H9 (cell line): ENCODE data around the gene NKD1. TPM values are rescaled to one million over a fixed set of nuclear protein-coding genes. Genes with fewer than 3 reads are reported as not detected.

Experiments used
- DNase-seq: peaks from one replicate; pipeline ENCODE4 v3.0.0-alpha.2; 2017
- H2AFZ ChIP-seq: one replicate; pipeline ENCODE4 v1.6.1; 2013; ENCODE audit warnings: mild to moderate bottlenecking, low read length, control low read depth, moderate library complexity
- H2AK5ac ChIP-seq: 2 replicates; pipeline ENCODE4 v1.6.1; 2013; ENCODE audit warnings: low read length, control low read depth, mixed read lengths; ENCODE audit not compliant: insufficient read length
- H2BK120ac ChIP-seq: one replicate; pipeline ENCODE4 v1.6.1; 2013; ENCODE audit warnings: low read depth, mild to moderate bottlenecking, low read length, control low read depth, inconsistent platforms; ENCODE audit not compliant: poor library complexity, severe bottlenecking
- H2BK12ac ChIP-seq: 2 replicates; pipeline ENCODE4 v1.6.1; 2013; ENCODE audit warnings: low read length, control low read depth, mixed read lengths, low read depth; ENCODE audit not compliant: insufficient read length
- H2BK15ac ChIP-seq: 2 replicates; pipeline ENCODE4 v1.6.1; 2013; ENCODE audit warnings: low read depth, low read length, control low read depth
- H2BK20ac ChIP-seq: one replicate; pipeline ENCODE4 v1.6.1; 2013; ENCODE audit warnings: low read depth, mild to moderate bottlenecking, low read length, control low read depth, inconsistent platforms; ENCODE audit not compliant: poor library complexity, severe bottlenecking
- H2BK5ac ChIP-seq: 2 replicates; pipeline ENCODE4 v1.6.1; 2013; ENCODE audit warnings: low read length, control low read depth, mixed read lengths; ENCODE audit not compliant: insufficient read length
- H3K14ac ChIP-seq: 2 replicates; pipeline ENCODE4 v1.6.1; 2013; ENCODE audit warnings: low read length, control low read depth; ENCODE audit not compliant: insufficient read depth
- H3K18ac ChIP-seq: 2 replicates; pipeline ENCODE4 v1.6.1; 2013; ENCODE audit warnings: low read depth, mild to moderate bottlenecking, mixed read lengths, low read length, control low read depth; ENCODE audit not compliant: insufficient read length
- H3K23ac ChIP-seq: 2 replicates; pipeline ENCODE4 v1.6.1; 2013; ENCODE audit warnings: low read length, control low read depth, mixed read lengths, low read depth; ENCODE audit not compliant: insufficient read length
- H3K23me2 ChIP-seq: 2 replicates; pipeline ENCODE4 v1.6.1; 2013; ENCODE audit warnings: low read depth, mild to moderate bottlenecking, mixed read lengths, low read length, control low read depth; ENCODE audit not compliant: insufficient read length, poor library complexity, severe bottlenecking
- H3K27ac ChIP-seq: 2 replicates; pipeline ENCODE4 v1.5.1; 2013; ENCODE audit warnings: low read length, control low read depth, mixed read lengths, low read depth; ENCODE audit not compliant: insufficient read length
- H3K27me3 ChIP-seq: 2 replicates; pipeline ENCODE4 v1.6.1; 2013; ENCODE audit warnings: low read length, control low read depth, inconsistent platforms; ENCODE audit not compliant: insufficient read depth
- H3K4ac ChIP-seq: 2 replicates; pipeline ENCODE4 v1.6.1; 2013; ENCODE audit warnings: low read depth, mild to moderate bottlenecking, control low read depth, inconsistent platforms, low read length, moderate library complexity
- H3K4me1 ChIP-seq: 2 replicates; pipeline ENCODE4 v1.6.1; 2013; ENCODE audit warnings: low read length, control low read depth, inconsistent platforms; ENCODE audit not compliant: insufficient read depth
- H3K4me2 ChIP-seq: 2 replicates; pipeline ENCODE4 v1.6.1; 2013; ENCODE audit warnings: low read length, control low read depth, mixed read lengths; ENCODE audit not compliant: insufficient read length, insufficient read depth
- H3K56ac ChIP-seq: 2 replicates; pipeline ENCODE4 v1.6.1; 2013; ENCODE audit warnings: low read depth, mild to moderate bottlenecking, mixed read lengths, low read length, control low read depth; ENCODE audit not compliant: insufficient read length
- H3K79me1 ChIP-seq: 2 replicates; pipeline ENCODE4 v1.6.1; 2013; ENCODE audit warnings: low read depth, mild to moderate bottlenecking, moderate library complexity, low read length, control low read depth, inconsistent platforms; ENCODE audit not compliant: insufficient read depth, poor library complexity, severe bottlenecking
- H3K79me2 ChIP-seq: 2 replicates; pipeline ENCODE4 v1.6.1; 2013; ENCODE audit warnings: low read length, control low read depth, inconsistent platforms; ENCODE audit not compliant: insufficient read depth
- H3K9ac ChIP-seq: 2 replicates; pipeline ENCODE4 v1.6.1; 2013; ENCODE audit warnings: low read length, control low read depth, mixed read lengths; ENCODE audit not compliant: insufficient read length; ENCODE audit errors: extremely low read depth
- H3K9me3 ChIP-seq: one replicate; pipeline ENCODE4 v1.6.1; 2013; ENCODE audit warnings: low read depth, low read length, inconsistent platforms; ENCODE audit not compliant: control insufficient read depth
- H3T11ph ChIP-seq: one replicate; pipeline ENCODE4 v1.6.1; 2013; ENCODE audit warnings: mild to moderate bottlenecking, low read length, control low read depth, inconsistent platforms
- H4K20me1 ChIP-seq: one replicate; pipeline ENCODE4 v1.6.1; 2013; ENCODE audit not compliant: control insufficient read depth, insufficient read length, insufficient read depth
- H4K5ac ChIP-seq: 2 replicates; pipeline ENCODE4 v1.6.1; 2013; ENCODE audit warnings: low read depth, mild to moderate bottlenecking, mixed read lengths, low read length, control low read depth; ENCODE audit not compliant: insufficient read length
- H4K8ac ChIP-seq: replicated peaks from 2 replicates; pipeline ENCODE4 v1.6.1; 2013; ENCODE audit warnings: low read length, control low read depth, mixed read lengths, low read depth; ENCODE audit not compliant: insufficient read length
- H4K91ac ChIP-seq: 2 replicates; pipeline ENCODE4 v1.6.1; 2013; ENCODE audit warnings: low read depth, mild to moderate bottlenecking, moderate library complexity, mixed read lengths, low read length, control low read depth; ENCODE audit not compliant: insufficient read length
- H3K27ac Mint-ChIP-seq, 3 experiments: 2 replicates in 2 of 3; 3 replicates in 1 of 3; pipeline ENCODE4 v1.8.0; 2020 to 2021; ENCODE audit warnings: mixed read lengths in 3 of 3, mild to moderate bottlenecking in 1 of 3, moderate library complexity in 1 of 3
- H3K27me3 Mint-ChIP-seq: 2 replicates; pipeline ENCODE4 v1.8.0; 2021; ENCODE audit warnings: low read depth, mild to moderate bottlenecking, moderate library complexity, mixed read lengths
- H3K36me3 Mint-ChIP-seq, 3 experiments: 2 replicates in 2 of 3; 3 replicates in 1 of 3; pipeline ENCODE4 v1.8.0; 2020 to 2021; ENCODE audit warnings: low read depth in 3 of 3, mixed read lengths in 3 of 3; ENCODE audit not compliant: insufficient read depth in 1 of 3
- H3K4me1 Mint-ChIP-seq, 2 experiments: 2 replicates each; pipeline ENCODE4 v1.8.0; 2020; ENCODE audit warnings: mixed read lengths in 2 of 2
- H3K4me3 Mint-ChIP-seq, 2 experiments: 2 replicates in 1 of 2; 3 replicates in 1 of 2; pipeline ENCODE4 v1.8.0; 2020 to 2021; ENCODE audit warnings: mild to moderate bottlenecking in 2 of 2, mixed read lengths in 2 of 2, moderate library complexity in 1 of 2
- H3K9me3 Mint-ChIP-seq, 2 experiments: 2 replicates in 1 of 2; 3 replicates in 1 of 2; pipeline ENCODE4 v1.8.0; 2020; ENCODE audit warnings: mild to moderate bottlenecking in 2 of 2, mixed read lengths in 2 of 2, moderate library complexity in 1 of 2
- WGBS: extraction: QIAGEN DNeasy Blood & Tissue Kit; methylation state at CpG from one replicate; pipeline ENCODE4 v1.1.7; 2013; ENCODE audit warnings: missing lambda C conversion rate, low lambda C conversion rate, mixed read lengths; ENCODE audit not compliant: insufficient read length; ENCODE audit errors: extremely low coverage; 5-methylcytosine and 5-hydroxymethylcytosine counted together
- total RNA-seq: library from RNA; stranded (reverse); gene quantifications from 2 replicates; pipeline ENCODE4 v1.2.1, GENCODE V29; 2021
- TF ChIP-seq, protein P1 (sequence below): fragments of 200-600 bp; sonication (generic); conservative IDR thresholded peaks from 3 replicates; pipeline ENCODE4 v1.8.0; 2021; ENCODE audit warnings: antibody characterized with exemption, mild to moderate bottlenecking

Gene NKD1
- total RNA-seq, 1 experiment from 2014 or later = 1.9 TPM

DNA sequence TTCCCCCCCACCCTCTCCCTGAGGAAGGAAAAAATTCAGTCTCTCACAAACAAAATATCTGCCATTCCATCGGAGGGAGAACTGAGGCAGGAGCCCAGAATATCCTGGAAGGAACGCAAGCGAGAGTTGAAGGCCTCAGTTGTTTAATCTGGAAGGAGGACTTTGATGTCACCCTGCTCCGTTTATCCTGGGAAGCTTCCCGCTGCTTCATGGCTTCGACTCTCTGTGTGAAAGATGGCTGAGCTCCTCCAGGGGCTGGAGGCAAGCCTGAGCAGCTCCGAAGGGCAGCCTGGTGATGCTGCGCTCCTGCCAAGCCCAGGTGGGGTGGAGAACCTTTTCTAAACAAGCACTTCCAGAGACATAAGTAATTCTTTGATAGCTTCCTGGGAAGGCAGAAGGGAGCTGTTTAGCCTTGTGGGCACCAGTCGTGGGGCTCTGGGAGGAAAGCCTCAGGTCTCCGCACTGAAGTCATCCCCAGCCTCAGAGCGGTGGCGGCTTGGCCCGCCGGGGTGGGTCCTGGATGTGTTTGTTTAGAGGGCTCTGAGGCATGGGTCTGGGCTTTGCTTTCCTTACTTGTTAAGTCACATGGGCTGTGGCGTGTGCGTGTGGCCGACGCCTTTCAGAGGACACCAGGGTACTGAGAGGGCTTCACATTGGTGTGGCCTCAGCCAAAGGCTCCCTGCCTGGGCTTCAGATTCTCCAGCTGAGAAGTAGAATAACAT is 7.9 kb downstream of the NKD1 start:
- Histone ChIP-seq H3K27ac (no peak overlapping the region), H3K23me2 (no peaks in the 10 kb centered on the region), H4K20me1 (no peaks in the 10 kb centered on the region), H3K4me1 (no peaks in the 10 kb centered on the region), H3T11ph (no peak overlapping the region), H2BK120ac (no peak overlapping the region), H2BK12ac (no peak overlapping the region), H4K8ac (no peak overlapping the region), H3K4ac (no peak overlapping the region), H3K18ac (no peak overlapping the region), H3K9me3 (no peaks in the 10 kb centered on the region), H3K79me1 (no peaks in the 10 kb centered on the region), H2BK20ac (no peak overlapping the region), H4K5ac (no peak overlapping the region), H3K56ac (no peak overlapping the region), H2BK15ac (no peak overlapping the region), H2BK5ac (no peak overlapping the region), H3K14ac (no peak overlapping the region), H3K27me3 (no peaks in the 10 kb centered on the region), H3K79me2 (no peaks in the 10 kb centered on the region), H2AK5ac (no peak overlapping the region), H3K23ac (no peak overlapping the region), H3K9ac (no peak overlapping the region), H4K91ac (no peak overlapping the region), H3K4me2 (no peak overlapping the region), H2AFZ (no peak overlapping the region)
- Mint-ChIP-seq H3K9me3 (peaks cover 6 to 7% of the 10 kb centered on the region in 2 experiments; a peak in 4 of 5 replicates), H3K36me3 (peaks cover 6 to 23% (median 12%) of the 10 kb centered on the region in 3 experiments), H3K4me3 (no peak overlapping the region; a peak in 1 of 5 replicates), H3K27ac (no peak overlapping the region; a peak in 1 of 7 replicates), H3K4me1 (no peaks in the 10 kb centered on the region), H3K27me3 (peaks cover 17% of the 10 kb centered on the region)
- no CpG with 5 or more reads among the region's 18 CpGs for WGBS
- no peak for DNase-seq
- TF ChIP-seq, protein P1, sequence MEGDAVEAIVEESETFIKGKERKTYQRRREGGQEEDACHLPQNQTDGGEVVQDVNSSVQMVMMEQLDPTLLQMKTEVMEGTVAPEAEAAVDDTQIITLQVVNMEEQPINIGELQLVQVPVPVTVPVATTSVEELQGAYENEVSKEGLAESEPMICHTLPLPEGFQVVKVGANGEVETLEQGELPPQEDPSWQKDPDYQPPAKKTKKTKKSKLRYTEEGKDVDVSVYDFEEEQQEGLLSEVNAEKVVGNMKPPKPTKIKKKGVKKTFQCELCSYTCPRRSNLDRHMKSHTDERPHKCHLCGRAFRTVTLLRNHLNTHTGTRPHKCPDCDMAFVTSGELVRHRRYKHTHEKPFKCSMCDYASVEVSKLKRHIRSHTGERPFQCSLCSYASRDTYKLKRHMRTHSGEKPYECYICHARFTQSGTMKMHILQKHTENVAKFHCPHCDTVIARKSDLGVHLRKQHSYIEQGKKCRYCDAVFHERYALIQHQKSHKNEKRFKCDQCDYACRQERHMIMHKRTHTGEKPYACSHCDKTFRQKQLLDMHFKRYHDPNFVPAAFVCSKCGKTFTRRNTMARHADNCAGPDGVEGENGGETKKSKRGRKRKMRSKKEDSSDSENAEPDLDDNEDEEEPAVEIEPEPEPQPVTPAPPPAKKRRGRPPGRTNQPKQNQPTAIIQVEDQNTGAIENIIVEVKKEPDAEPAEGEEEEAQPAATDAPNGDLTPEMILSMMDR = no peak
